Globus pallidus (tissue), 1 donor: Measurements from ENCODE around the gene SFXN1.
"Not testable (repeated sequence)": the region's sequence is repeated elsewhere in the genome, so short reads cannot be mapped to it uniquely, and the experiment has no call there.

Experiments used
- DNase-seq: peaks from one replicate; pipeline ENCODE4 v3.0.0-alpha.2; 2015; ENCODE audit warnings: low spot score

SFXN1 gene

GRCh38 chr5:175494264-175495183, 16.2 kb downstream of the SFXN1 start:
- no peak for DNase-seq

- DNase-seq = no peak
Measured at GRCh38 chr5:175501759-175502158, 23.4 kb downstream of the SFXN1 start.

GRCh38 chr5:175507671-175508070, 29.3 kb downstream of the SFXN1 start:
- not testable (repeated sequence) for DNase-seq

- DNase-seq = no peak
Measured at GRCh38 chr5:175508896-175509295, 30.5 kb downstream of the SFXN1 start.

- DNase-seq = no peak
Measured at GRCh38 chr5:175513297-175513696, 34.9 kb downstream of the SFXN1 start.

- DNase-seq = no peak
Measured at GRCh38 chr5:175513726-175514125, 35.4 kb downstream of the SFXN1 start.

GRCh38 chr5:175516933-175517823, 38.8 kb downstream of the SFXN1 start:
- no peak for DNase-seq

GRCh38 chr5:175517824-175518450, 39.6 kb downstream of the SFXN1 start:
- no peak for DNase-seq

- DNase-seq = no peak
Measured at GRCh38 chr5:175519006-175519405, 40.6 kb downstream of the SFXN1 start.

GRCh38 chr5:175520321-175520720, 42.0 kb downstream of the SFXN1 start:
- no peak for DNase-seq

GRCh38 chr5:175520873-175521272, 42.5 kb downstream of the SFXN1 start:
- DNase-seq = no peak

- no peak for DNase-seq
Measured at GRCh38 chr5:175521313-175521833, 43.0 kb downstream of the SFXN1 start.

- no peak for DNase-seq
Measured at GRCh38 chr5:175523292-175523691, 44.9 kb downstream of the SFXN1 start.

GRCh38 chr5:175524211-175524610, 45.9 kb downstream of the SFXN1 start:
- DNase-seq = no peak

- DNase-seq = no peak
Measured at GRCh38 chr5:175526691-175527090, 48.3 kb downstream of the SFXN1 start.

- no peak for DNase-seq
Measured at GRCh38 chr5:175531361-175531760, 53.0 kb downstream of the SFXN1 start.

- DNase-seq = peak; percentile 63
Measured at GRCh38 chr5:175534070-175534932, 55.9 kb downstream of the SFXN1 start.

- not testable (repeated sequence) for DNase-seq
Measured at GRCh38 chr5:175535331-175535730, 57.0 kb downstream of the SFXN1 start.

- no peak for DNase-seq
Measured at GRCh38 chr5:175535796-175536195, 57.4 kb downstream of the SFXN1 start.

- no peak for DNase-seq
Measured at GRCh38 chr5:175538576-175538975, 60.2 kb downstream of the SFXN1 start.

- DNase-seq = no peak
Measured at GRCh38 chr5:175539936-175540335, 61.6 kb downstream of the SFXN1 start.
